GM23338 (cell line): Measurements from ENCODE around the gene GALNT9. TPM values are rescaled to one million over a fixed set of nuclear protein-coding genes. Genes with fewer than 3 reads are reported as not detected.

ENCODE experiments used
- ATAC-seq: fragments of 200-7000 bp; cut with Tn5 transposase; 3 replicates; pipeline ENCODE4 v1.9.1; 2020
- DNase-seq: peaks from one replicate; pipeline ENCODE4 v3.0.0-alpha.2; 2015; ENCODE audit warnings: low spot score
- H2AFZ ChIP-seq: fragments of 200-600 bp; sonication (generic); 2 replicates; pipeline ENCODE4 v1.8.0; 2016; ENCODE audit warnings: antibody characterized with exemption, mild to moderate bottlenecking, moderate library complexity
- H3F3A ChIP-seq: fragments of 200-600 bp; sonication (generic); replicated peaks from 2 replicates; pipeline ENCODE4 v1.8.0; 2017; ENCODE audit warnings: antibody characterized with exemption, mixed run types, low read depth
- H3K27ac ChIP-seq: fragments of 200-600 bp; sonication (generic); 2 replicates; pipeline ENCODE4 v1.6.1; 2016; ENCODE audit warnings: low read depth
- H3K27me3 ChIP-seq: fragments of 200-600 bp; sonication (generic); 2 replicates; pipeline ENCODE4 v1.8.0; 2016; ENCODE audit warnings: mild to moderate bottlenecking, mixed run types, moderate library complexity; ENCODE audit not compliant: insufficient read depth
- H3K36me3 ChIP-seq: fragments of 200-600 bp; sonication (generic); 2 replicates; pipeline ENCODE4 v1.8.0; 2016; ENCODE audit warnings: mild to moderate bottlenecking; ENCODE audit not compliant: insufficient read depth
- H3K4me1 ChIP-seq: fragments of 200-600 bp; sonication (generic); 2 replicates; pipeline ENCODE4 v1.8.0; 2016; ENCODE audit warnings: mild to moderate bottlenecking, moderate library complexity; ENCODE audit not compliant: insufficient read depth
- H3K4me2 ChIP-seq: fragments of 200-600 bp; sonication (generic); 2 replicates; pipeline ENCODE4 v1.7.1; 2017; ENCODE audit warnings: mixed run types
- H3K4me3 ChIP-seq: fragments of 200-600 bp; sonication (generic); 2 replicates; pipeline ENCODE4 v1.6.1; 2016; ENCODE audit warnings: mixed run types
- H3K79me2 ChIP-seq: fragments of 200-600 bp; sonication (generic); replicated peaks from 2 replicates; pipeline ENCODE4 v1.8.0; 2017; ENCODE audit warnings: mild to moderate bottlenecking; ENCODE audit not compliant: insufficient read depth
- H3K9me2 ChIP-seq: fragments of 200-600 bp; sonication (generic); 2 replicates; pipeline ENCODE4 v1.8.0; 2017; ENCODE audit not compliant: insufficient read depth
- H4K20me1 ChIP-seq: fragments of 200-600 bp; sonication (generic); replicated peaks from 2 replicates; pipeline ENCODE4 v1.8.0; 2017; ENCODE audit warnings: mild to moderate bottlenecking; ENCODE audit not compliant: insufficient read depth
- H3K27ac Mint-ChIP-seq: 2 replicates; pipeline ENCODE4 v1.8.0; 2020; ENCODE audit warnings: inconsistent platforms, mild to moderate bottlenecking, moderate library complexity, mixed read lengths
- H3K27me3 Mint-ChIP-seq: 3 replicates; pipeline ENCODE4 v1.8.0; 2022; ENCODE audit warnings: low read depth, mild to moderate bottlenecking, moderate library complexity, mixed read lengths, inconsistent platforms; ENCODE audit not compliant: insufficient read depth, poor library complexity
- H3K36me3 Mint-ChIP-seq: 3 replicates; pipeline ENCODE4 v1.8.0; 2021; ENCODE audit warnings: low read depth, mild to moderate bottlenecking, inconsistent platforms, moderate library complexity, mixed read lengths
- H3K4me1 Mint-ChIP-seq: 3 replicates; pipeline ENCODE4 v1.8.0; 2020; ENCODE audit warnings: mild to moderate bottlenecking, inconsistent platforms, mixed read lengths
- H3K4me3 Mint-ChIP-seq: 3 replicates; pipeline ENCODE4 v1.8.0; 2021; ENCODE audit warnings: moderate library complexity, mild to moderate bottlenecking, inconsistent platforms, mixed read lengths
- H3K9me3 Mint-ChIP-seq: 3 replicates; pipeline ENCODE4 v1.8.0; 2020; ENCODE audit warnings: moderate library complexity, mild to moderate bottlenecking, inconsistent platforms, mixed read lengths
- CREB1 ChIP-seq: fragments of 250-450 bp; sonication (Bioruptor Pico); IDR thresholded peaks from 2 replicates; pipeline ENCODE4 v1.5.0; 2020; ENCODE audit warnings: low read depth, mild to moderate bottlenecking, moderate library complexity
- EZH2 ChIP-seq: fragments of 200-600 bp; sonication (generic); IDR thresholded peaks from one replicate; pipeline ENCODE4 v1.8.0; 2017; ENCODE audit warnings: antibody characterized with exemption, mild to moderate bottlenecking, low read depth; ENCODE audit not compliant: unreplicated experiment
- EZH2phosphoT487 ChIP-seq: fragments of 200-600 bp; sonication (generic); IDR thresholded peaks from one replicate; pipeline ENCODE4 v1.8.1; 2018; ENCODE audit warnings: antibody characterized with exemption; ENCODE audit not compliant: unreplicated experiment
- JUNB ChIP-seq: IDR thresholded peaks from one replicate; pipeline ENCODE4 v1.6.1; 2016; ENCODE audit warnings: antibody characterized with exemption; ENCODE audit not compliant: unreplicated experiment
- NANOG ChIP-seq: IDR thresholded peaks from 2 replicates; pipeline ENCODE4 v1.6.1; 2016; ENCODE audit warnings: antibody characterized with exemption, borderline replicate concordance
- STAT1 ChIP-seq: IDR thresholded peaks from one replicate; pipeline ENCODE4 v1.6.1; 2016; ENCODE audit warnings: antibody characterized with exemption; ENCODE audit not compliant: unreplicated experiment
- ZNF114 ChIP-seq: fragments of 250-450 bp; sonication (Bioruptor Pico); IDR thresholded peaks from 2 replicates; pipeline ENCODE4 v1.5.0; 2020; ENCODE audit warnings: mild to moderate bottlenecking, moderate library complexity
- ZNF331 ChIP-seq: fragments of 250-450 bp; sonication (Bioruptor Pico); IDR thresholded peaks from 2 replicates; pipeline ENCODE4 v1.5.0; 2020; ENCODE audit warnings: low read depth, mild to moderate bottlenecking, moderate library complexity
- polyA plus RNA-seq: library from polyadenylated mRNA; unstranded; fragments of >200 nt; fragmentation: Nextera tagmentation; extraction: Ambion mirVana; gene quantifications from 2 replicates; pipeline ENCODE4 v1.2.1, GENCODE V29; 2016
- total RNA-seq: library from RNA; depleted of rRNA; stranded (reverse); fragments of >200 nt; shearing (Covaris generic); gene quantifications from 2 replicates; pipeline ENCODE4 v1.2.3, GENCODE V29; 2014
- TF ChIP-seq, protein P1 (sequence below): IDR thresholded peaks from 2 replicates; pipeline ENCODE4 v1.6.1; 2016; ENCODE audit warnings: antibody characterized with exemption
- TF ChIP-seq, protein P2 (sequence below), 2 experiments: fragments of 200-600 bp in 1 of 2; sonication (generic) in 1 of 2; conservative IDR thresholded peaks; 2 replicates each; pipeline versions ENCODE4 v1.5.1 to v1.6.1; 2016 to 2017; ENCODE audit warnings: antibody characterized with exemption in 2 of 2, low read depth in 2 of 2, mild to moderate bottlenecking in 2 of 2, moderate library complexity in 1 of 2
- TF ChIP-seq, protein P3 (sequence below): fragments of 250-450 bp; sonication (Bioruptor Pico); IDR thresholded peaks from 2 replicates; pipeline ENCODE4 v1.5.0; 2020; ENCODE audit warnings: mild to moderate bottlenecking, moderate library complexity

The GALNT9 gene
- total and polyA plus RNA-seq, 2 experiments from 2014 or later = 0.81 to 2.5 TPM

DNA sequence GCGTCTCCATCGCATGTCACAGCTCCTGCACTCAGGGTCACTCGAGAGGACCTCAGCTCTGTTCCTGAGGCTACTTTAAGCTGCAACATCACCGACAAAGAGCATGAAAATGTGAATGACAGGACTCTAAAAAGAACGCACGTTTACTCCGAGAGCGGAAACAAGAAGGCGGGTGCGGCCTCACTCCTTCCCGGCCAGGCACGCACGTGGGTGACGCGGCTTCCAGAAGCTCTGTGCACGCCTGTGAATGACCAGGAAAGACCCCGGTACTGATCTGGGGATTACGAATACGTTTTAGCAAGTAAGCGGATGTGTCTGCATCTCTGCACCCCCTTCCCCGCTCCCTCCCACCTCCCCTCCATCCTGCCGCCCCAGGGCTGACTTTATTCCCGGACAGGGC is 15.2 kb upstream of the GALNT9 start:
- no peaks in the 10 kb centered on the region for H3K27me3 ChIP-seq
- H4K20me1 ChIP-seq = no peaks in the 10 kb centered on the region
- peaks cover 8% of the 10 kb centered on the region for H3F3A ChIP-seq
- Mint-ChIP-seq H3K27me3 (peaks cover 24% of the 10 kb centered on the region), H3K9me3 (no peaks in the 10 kb centered on the region), H3K4me3 (no peak overlapping the region), H3K36me3 (no peaks in the 10 kb centered on the region), H3K27ac (no peak overlapping the region), H3K4me1 (peaks cover 3% of the 10 kb centered on the region; the same call in 2 of the 3 replicates)
- TF ChIP-seq NANOG (no peak), CREB1 (CRISPR knock-in tag) (no peak), JUNB (no peak)
- H3K9me2 ChIP-seq = no peaks in the 10 kb centered on the region
- H3K4me2 ChIP-seq = no peak overlapping the region
- H3K4me3 ChIP-seq = no peak overlapping the region
- no peaks in the 10 kb centered on the region for H3K79me2 ChIP-seq
- no peak for DNase-seq
- H3K36me3 ChIP-seq = no peaks in the 10 kb centered on the region
- H2AFZ ChIP-seq = no peak overlapping the region
- ATAC-seq = no peak
- no peak overlapping the region for H3K27ac ChIP-seq
- H3K4me1 ChIP-seq = no peaks in the 10 kb centered on the region

DNA sequence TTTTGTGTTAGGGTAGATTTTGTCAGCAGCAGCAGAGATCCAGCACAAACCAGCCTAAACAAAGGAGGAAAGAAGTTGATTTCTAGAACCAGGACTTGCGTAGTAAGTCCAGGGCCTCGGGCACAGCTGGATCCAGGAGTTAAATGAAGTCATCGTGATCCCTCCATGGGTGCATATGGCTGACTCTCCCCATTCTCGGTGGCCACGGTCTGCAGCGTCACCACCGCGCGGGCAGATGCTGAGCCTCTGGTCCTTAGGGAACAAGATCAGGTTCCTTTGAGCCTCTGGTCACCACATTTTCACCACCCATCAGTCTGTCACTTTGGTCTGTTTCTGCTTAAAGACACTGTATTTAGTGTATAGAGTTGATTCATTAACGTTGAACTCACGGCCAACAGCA is 14.8 kb upstream of the GALNT9 start:
- H3K27me3 ChIP-seq = no peaks in the 10 kb centered on the region
- H3K79me2 ChIP-seq = no peaks in the 10 kb centered on the region
- Mint-ChIP-seq H3K27me3 (peaks cover 24% of the 10 kb centered on the region), H3K4me1 (peaks cover 3% of the 10 kb centered on the region; the same call in 2 of the 3 replicates), H3K27ac (no peak overlapping the region), H3K9me3 (no peaks in the 10 kb centered on the region), H3K36me3 (no peaks in the 10 kb centered on the region), H3K4me3 (no peak overlapping the region)
- H3K4me3 ChIP-seq = no peak overlapping the region
- no peaks in the 10 kb centered on the region for H3K4me1 ChIP-seq
- DNase-seq = no peak
- H2AFZ ChIP-seq = no peak overlapping the region
- no peak overlapping the region for H3K27ac ChIP-seq
- peaks cover 8% of the 10 kb centered on the region for H3F3A ChIP-seq
- H3K4me2 ChIP-seq = no peak overlapping the region
- no peaks in the 10 kb centered on the region for H4K20me1 ChIP-seq
- ATAC-seq = no peak
- no peaks in the 10 kb centered on the region for H3K9me2 ChIP-seq
- H3K36me3 ChIP-seq = no peaks in the 10 kb centered on the region
- no peak for TF ChIP-seq NANOG
- no peak for TF ChIP-seq EZH2
- no peak for TF ChIP-seq ZNF114 (CRISPR knock-in tag)
- TF ChIP-seq STAT1 = no peak
- TF ChIP-seq, protein P1, sequence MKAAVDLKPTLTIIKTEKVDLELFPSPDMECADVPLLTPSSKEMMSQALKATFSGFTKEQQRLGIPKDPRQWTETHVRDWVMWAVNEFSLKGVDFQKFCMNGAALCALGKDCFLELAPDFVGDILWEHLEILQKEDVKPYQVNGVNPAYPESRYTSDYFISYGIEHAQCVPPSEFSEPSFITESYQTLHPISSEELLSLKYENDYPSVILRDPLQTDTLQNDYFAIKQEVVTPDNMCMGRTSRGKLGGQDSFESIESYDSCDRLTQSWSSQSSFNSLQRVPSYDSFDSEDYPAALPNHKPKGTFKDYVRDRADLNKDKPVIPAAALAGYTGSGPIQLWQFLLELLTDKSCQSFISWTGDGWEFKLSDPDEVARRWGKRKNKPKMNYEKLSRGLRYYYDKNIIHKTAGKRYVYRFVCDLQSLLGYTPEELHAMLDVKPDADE = no peak
- TF ChIP-seq ZNF331 (CRISPR knock-in tag) = no peak
- no peak for TF ChIP-seq JUNB
- TF ChIP-seq, protein P2, sequence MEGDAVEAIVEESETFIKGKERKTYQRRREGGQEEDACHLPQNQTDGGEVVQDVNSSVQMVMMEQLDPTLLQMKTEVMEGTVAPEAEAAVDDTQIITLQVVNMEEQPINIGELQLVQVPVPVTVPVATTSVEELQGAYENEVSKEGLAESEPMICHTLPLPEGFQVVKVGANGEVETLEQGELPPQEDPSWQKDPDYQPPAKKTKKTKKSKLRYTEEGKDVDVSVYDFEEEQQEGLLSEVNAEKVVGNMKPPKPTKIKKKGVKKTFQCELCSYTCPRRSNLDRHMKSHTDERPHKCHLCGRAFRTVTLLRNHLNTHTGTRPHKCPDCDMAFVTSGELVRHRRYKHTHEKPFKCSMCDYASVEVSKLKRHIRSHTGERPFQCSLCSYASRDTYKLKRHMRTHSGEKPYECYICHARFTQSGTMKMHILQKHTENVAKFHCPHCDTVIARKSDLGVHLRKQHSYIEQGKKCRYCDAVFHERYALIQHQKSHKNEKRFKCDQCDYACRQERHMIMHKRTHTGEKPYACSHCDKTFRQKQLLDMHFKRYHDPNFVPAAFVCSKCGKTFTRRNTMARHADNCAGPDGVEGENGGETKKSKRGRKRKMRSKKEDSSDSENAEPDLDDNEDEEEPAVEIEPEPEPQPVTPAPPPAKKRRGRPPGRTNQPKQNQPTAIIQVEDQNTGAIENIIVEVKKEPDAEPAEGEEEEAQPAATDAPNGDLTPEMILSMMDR (conservative IDR thresholded peaks at IDR 0.05; ENCODE audit: low read depth in 2 of 2) = no peak
- no peak for TF ChIP-seq EZH2phosphoT487
- TF ChIP-seq, protein P3, sequence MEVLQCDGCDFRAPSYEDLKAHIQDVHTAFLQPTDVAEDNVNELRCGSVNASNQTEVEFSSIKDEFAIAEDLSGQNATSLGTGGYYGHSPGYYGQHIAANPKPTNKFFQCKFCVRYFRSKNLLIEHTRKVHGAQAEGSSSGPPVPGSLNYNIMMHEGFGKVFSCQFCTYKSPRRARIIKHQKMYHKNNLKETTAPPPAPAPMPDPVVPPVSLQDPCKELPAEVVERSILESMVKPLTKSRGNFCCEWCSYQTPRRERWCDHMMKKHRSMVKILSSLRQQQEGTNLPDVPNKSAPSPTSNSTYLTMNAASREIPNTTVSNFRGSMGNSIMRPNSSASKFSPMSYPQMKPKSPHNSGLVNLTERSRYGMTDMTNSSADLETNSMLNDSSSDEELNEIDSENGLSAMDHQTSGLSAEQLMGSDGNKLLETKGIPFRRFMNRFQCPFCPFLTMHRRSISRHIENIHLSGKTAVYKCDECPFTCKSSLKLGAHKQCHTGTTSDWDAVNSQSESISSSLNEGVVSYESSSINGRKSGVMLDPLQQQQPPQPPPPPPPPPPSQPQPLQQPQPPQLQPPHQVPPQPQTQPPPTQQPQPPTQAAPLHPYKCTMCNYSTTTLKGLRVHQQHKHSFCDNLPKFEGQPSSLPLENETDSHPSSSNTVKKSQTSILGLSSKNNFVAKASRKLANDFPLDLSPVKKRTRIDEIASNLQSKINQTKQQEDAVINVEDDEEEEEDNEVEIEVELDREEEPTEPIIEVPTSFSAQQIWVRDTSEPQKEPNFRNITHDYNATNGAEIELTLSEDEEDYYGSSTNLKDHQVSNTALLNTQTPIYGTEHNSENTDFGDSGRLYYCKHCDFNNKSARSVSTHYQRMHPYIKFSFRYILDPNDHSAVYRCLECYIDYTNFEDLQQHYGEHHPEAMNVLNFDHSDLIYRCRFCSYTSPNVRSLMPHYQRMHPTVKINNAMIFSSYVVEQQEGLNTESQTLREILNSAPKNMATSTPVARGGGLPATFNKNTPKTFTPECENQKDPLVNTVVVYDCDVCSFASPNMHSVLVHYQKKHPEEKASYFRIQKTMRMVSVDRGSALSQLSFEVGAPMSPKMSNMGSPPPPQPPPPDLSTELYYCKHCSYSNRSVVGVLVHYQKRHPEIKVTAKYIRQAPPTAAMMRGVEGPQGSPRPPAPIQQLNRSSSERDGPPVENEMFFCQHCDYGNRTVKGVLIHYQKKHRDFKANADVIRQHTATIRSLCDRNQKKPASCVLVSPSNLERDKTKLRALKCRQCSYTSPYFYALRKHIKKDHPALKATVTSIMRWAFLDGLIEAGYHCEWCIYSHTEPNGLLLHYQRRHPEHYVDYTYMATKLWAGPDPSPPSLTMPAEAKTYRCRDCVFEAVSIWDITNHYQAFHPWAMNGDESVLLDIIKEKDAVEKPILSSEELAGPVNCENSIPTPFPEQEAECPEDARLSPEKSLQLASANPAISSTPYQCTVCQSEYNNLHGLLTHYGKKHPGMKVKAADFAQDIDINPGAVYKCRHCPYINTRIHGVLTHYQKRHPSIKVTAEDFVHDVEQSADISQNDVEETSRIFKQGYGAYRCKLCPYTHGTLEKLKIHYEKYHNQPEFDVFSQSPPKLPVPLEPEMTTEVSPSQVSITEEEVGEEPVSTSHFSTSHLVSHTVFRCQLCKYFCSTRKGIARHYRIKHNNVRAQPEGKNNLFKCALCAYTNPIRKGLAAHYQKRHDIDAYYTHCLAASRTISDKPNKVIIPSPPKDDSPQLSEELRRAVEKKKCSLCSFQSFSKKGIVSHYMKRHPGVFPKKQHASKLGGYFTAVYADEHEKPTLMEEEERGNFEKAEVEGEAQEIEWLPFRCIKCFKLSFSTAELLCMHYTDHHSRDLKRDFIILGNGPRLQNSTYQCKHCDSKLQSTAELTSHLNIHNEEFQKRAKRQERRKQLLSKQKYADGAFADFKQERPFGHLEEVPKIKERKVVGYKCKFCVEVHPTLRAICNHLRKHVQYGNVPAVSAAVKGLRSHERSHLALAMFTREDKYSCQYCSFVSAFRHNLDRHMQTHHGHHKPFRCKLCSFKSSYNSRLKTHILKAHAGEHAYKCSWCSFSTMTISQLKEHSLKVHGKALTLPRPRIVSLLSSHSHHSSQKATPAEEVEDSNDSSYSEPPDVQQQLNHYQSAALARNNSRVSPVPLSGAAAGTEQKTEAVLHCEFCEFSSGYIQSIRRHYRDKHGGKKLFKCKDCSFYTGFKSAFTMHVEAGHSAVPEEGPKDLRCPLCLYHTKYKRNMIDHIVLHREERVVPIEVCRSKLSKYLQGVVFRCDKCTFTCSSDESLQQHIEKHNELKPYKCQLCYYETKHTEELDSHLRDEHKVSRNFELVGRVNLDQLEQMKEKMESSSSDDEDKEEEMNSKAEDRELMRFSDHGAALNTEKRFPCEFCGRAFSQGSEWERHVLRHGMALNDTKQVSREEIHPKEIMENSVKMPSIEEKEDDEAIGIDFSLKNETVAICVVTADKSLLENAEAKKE = no peak
